Upper lobe of right lung (tissue), 1 donor: ENCODE results near the gene SLCO2B1. TPM values are rescaled to one million over a fixed set of nuclear protein-coding genes. Genes with fewer than 3 reads are reported as not detected.

Experiments used
- ATAC-seq: fragments of 200-7000 bp; cut with Tn5 transposase; one replicate; pipeline ENCODE4 v1.9.1; 2020; ENCODE audit warnings: mild to moderate bottlenecking, moderate library complexity
- DNase-seq: peaks from one replicate; pipeline ENCODE4 v3.0.0-alpha.2; 2020
- H3K27ac ChIP-seq: fragments of 200-600 bp; one replicate; pipeline ENCODE4 v1.8.0; 2022
- H3K27me3 ChIP-seq: fragments of 200-600 bp; one replicate; pipeline ENCODE4 v1.8.0; 2022; ENCODE audit warnings: mild to moderate bottlenecking
- H3K36me3 ChIP-seq: fragments of 200-600 bp; one replicate; pipeline ENCODE4 v1.8.0; 2022
- H3K4me1 ChIP-seq: fragments of 200-600 bp; one replicate; pipeline ENCODE4 v1.8.0; 2022
- H3K4me3 ChIP-seq: fragments of 200-600 bp; one replicate; pipeline ENCODE4 v1.8.0; 2022; ENCODE audit warnings: mild to moderate bottlenecking
- H3K9me3 ChIP-seq: fragments of 200-600 bp; one replicate; pipeline ENCODE4 v1.8.0; 2022
- CTCF ChIP-seq: fragments of 200-600 bp; IDR thresholded peaks from one replicate; pipeline ENCODE4 v1.8.0; 2022; ENCODE audit warnings: antibody characterized with exemption
- intact Hi-C: fragments of 100-400 bp; cut with DNase I; formaldehyde crosslinking; loops from one replicate; pipeline ENCODE4 v1.11.0; 2022
- total RNA-seq: library from RNA; stranded (reverse); fragmentation: NEBNext Ultra II Directional; extraction: Animal tissue kit (Norgen Biotek cat#: 25700); gene quantifications from one replicate; pipeline ENCODE4 v1.2.1, GENCODE V29; 2021
- donor health status: DM: no; HTN: yes; CAD: no; lungs with severe emphysema.

SLCO2B1 gene
- total RNA-seq, 1 donor from 2014 or later = 204 TPM

- ATAC-seq (no peak), DNase-seq (peak; percentile 55)
- no peak for TF ChIP-seq CTCF
- H3K27me3 ChIP-seq = no peaks in the 10 kb centered on the region
- no peaks in the 10 kb centered on the region for H3K9me3 ChIP-seq
- no peaks in the 10 kb centered on the region for H3K36me3 ChIP-seq
- H3K4me3 ChIP-seq = no peak overlapping the region
- intact Hi-C loops = no loop called here
- H3K4me1 ChIP-seq = peaks cover 29% of the 10 kb centered on the region
- H3K27ac ChIP-seq = no peak overlapping the region
Observed at GRCh38 chr11:75193271-75193670, 42.4 kb downstream of the SLCO2B1 start.

GRCh38 chr11:75193711-75194110 is 42.8 kb downstream of the SLCO2B1 start:
- intact Hi-C loops = no loop called here
- ATAC-seq = no peak
- H3K4me1 ChIP-seq = peaks cover 28% of the 10 kb centered on the region

GRCh38 chr11:75194147-75194546 is 43.2 kb downstream of the SLCO2B1 start:
- no peak overlapping the region for H3K27ac ChIP-seq
- no peaks in the 10 kb centered on the region for H3K27me3 ChIP-seq
- ATAC-seq = no peak
- TF ChIP-seq CTCF = no peak
- H3K36me3 ChIP-seq = no peaks in the 10 kb centered on the region
- peaks cover 28% of the 10 kb centered on the region for H3K4me1 ChIP-seq
- DNase-seq = peak; percentile 31
- H3K4me3 ChIP-seq = no peak overlapping the region
- H3K9me3 ChIP-seq = no peaks in the 10 kb centered on the region
- intact Hi-C loops = no loop called here

More at GRCh38 chr11:75193711-75194110, 42.8 kb downstream of the SLCO2B1 start:
- TF ChIP-seq CTCF = no peak
- H3K27me3 ChIP-seq = no peaks in the 10 kb centered on the region
- no peaks in the 10 kb centered on the region for H3K36me3 ChIP-seq
- no peak overlapping the region for H3K27ac ChIP-seq
- DNase-seq = peak; percentile 40
- no peak overlapping the region for H3K4me3 ChIP-seq
- H3K9me3 ChIP-seq = no peaks in the 10 kb centered on the region

GRCh38 chr11:75195167-75195962 is 44.5 kb downstream of the SLCO2B1 start:
- H3K27ac ChIP-seq = peak overlapping the region; percentile 32
- peak; percentile 85 for DNase-seq
- peak; percentile 88 for ATAC-seq
- no peaks in the 10 kb centered on the region for H3K36me3 ChIP-seq
- intact Hi-C loops = no loop called here
- H3K27me3 ChIP-seq = no peaks in the 10 kb centered on the region
- H3K9me3 ChIP-seq = no peaks in the 10 kb centered on the region
- H3K4me3 ChIP-seq = no peak overlapping the region
- TF ChIP-seq CTCF = no peak
- H3K4me1 ChIP-seq = peaks cover 28% of the 10 kb centered on the region

GRCh38 chr11:75196426-75196825 is 45.5 kb downstream of the SLCO2B1 start:
- no peaks in the 10 kb centered on the region for H3K36me3 ChIP-seq
- TF ChIP-seq CTCF = no peak
- ATAC-seq (no peak), DNase-seq (peak; percentile 59)
- no peaks in the 10 kb centered on the region for H3K27me3 ChIP-seq
- no peak overlapping the region for H3K27ac ChIP-seq
- H3K4me1 ChIP-seq = peaks cover 24% of the 10 kb centered on the region
- H3K9me3 ChIP-seq = no peaks in the 10 kb centered on the region
- intact Hi-C loops = no loop called here
- no peak overlapping the region for H3K4me3 ChIP-seq
